Measurements from ENCODE around the gene CHMP4A.

The CHMP4A gene

GRCh38 chr14:24195186-24196070 is 17.9 kb downstream of the CHMP4A start, which contains the start of gene TM9SF1:
Gene TM9SF1 (minus strand): TSS chr14:24195441. CDS start chr14:24195019, 422 bp downstream.
- peak; percentile 90 for DNase-seq
- peak; percentile 90 for ATAC-seq

GRCh38 chr14:24194873-24195185 is 18.5 kb downstream of the CHMP4A start:
- DNase-seq = no peak
- ATAC-seq = no peak

- DNase-seq (no peak), ATAC-seq (no peak)
Measured at GRCh38 chr14:24194186-24194872, 19.0 kb downstream of the CHMP4A start.

GRCh38 chr14:24192933-24193332 is 20.4 kb downstream of the CHMP4A start:
- DNase-seq = no peak
- no peak for ATAC-seq

- DNase-seq = no peak
- ATAC-seq = no peak
Measured at GRCh38 chr14:24190416-24190815, 22.9 kb downstream of the CHMP4A start.

GRCh38 chr14:24189460-24189859 is 23.8 kb downstream of the CHMP4A start:
- ATAC-seq = no peak

GRCh38 chr14:24189059-24189375 is 24.3 kb downstream of the CHMP4A start:
- no peak for ATAC-seq
- DNase-seq = no peak

More at GRCh38 chr14:24189460-24189859, 23.8 kb downstream of the CHMP4A start:
- DNase-seq = no peak

GRCh38 chr14:24188251-24189058 is 24.8 kb downstream of the CHMP4A start, which contains the start of gene IPO4:
Gene IPO4 (minus strand): TSS chr14:24188816. CDS start chr14:24188787, 29 bp downstream.
- peak; percentile 96 for ATAC-seq

GRCh38 chr14:24187539-24187915 is 25.8 kb downstream of the CHMP4A start:
- no peak for ATAC-seq
- no peak for DNase-seq

More at GRCh38 chr14:24188251-24189058, 24.8 kb downstream of the CHMP4A start, which contains the start of gene IPO4:
- peak; percentile 94 for DNase-seq

GRCh38 chr14:24186831-24187538 is 26.3 kb downstream of the CHMP4A start:
- DNase-seq (no peak), ATAC-seq (no peak)

- no peak for ATAC-seq
Measured at GRCh38 chr14:24185741-24186140, 27.5 kb downstream of the CHMP4A start.

GRCh38 chr14:24185026-24185425 is 28.3 kb downstream of the CHMP4A start:
- no peak for DNase-seq
- ATAC-seq = no peak

More at GRCh38 chr14:24185741-24186140, 27.5 kb downstream of the CHMP4A start:
- DNase-seq = no peak

- DNase-seq (no peak), ATAC-seq (no peak)
Measured at GRCh38 chr14:24184104-24184970, 29.0 kb downstream of the CHMP4A start.

GRCh38 chr14:24183014-24183481 is 30.2 kb downstream of the CHMP4A start:
- ATAC-seq (no peak), DNase-seq (no peak)

- ATAC-seq (no peak), DNase-seq (no peak)
Measured at GRCh38 chr14:24182110-24182882, 31.0 kb downstream of the CHMP4A start.

- ATAC-seq (no peak), DNase-seq (no peak)
Measured at GRCh38 chr14:24181371-24182077, 31.8 kb downstream of the CHMP4A start.

- no peak for DNase-seq
- ATAC-seq = no peak
Measured at GRCh38 chr14:24179961-24180796, 33.1 kb downstream of the CHMP4A start.

- no peak for DNase-seq
- peak; percentile 7 for ATAC-seq
Measured at GRCh38 chr14:24179294-24179960, 33.9 kb downstream of the CHMP4A start.
